Thyroid gland (tissue), 4 donors: ENCODE measurements around the gene JPH4.

Source experiments
- POLR2A ChIP-seq, 2 donors: fragments of 450-650 bp; IDR thresholded peaks; one replicate each; pipeline ENCODE4 v1.6.1; 2017; ENCODE audit warnings: antibody characterized with exemption in 2 of 2, mild to moderate bottlenecking in 2 of 2, moderate library complexity in 1 of 2
- TF ChIP-seq, protein P1 (sequence below), 6 experiments: fragments of 200-600 bp in 3 of 6; fragments of 450-650 bp in 3 of 6; sonication (generic) in 3 of 6; IDR thresholded peaks; one replicate each; pipeline ENCODE4 v1.5.1; 2016 to 2019; ENCODE audit warnings: antibody characterized with exemption in 6 of 6, mild to moderate bottlenecking in 2 of 6, inconsistent platforms in 1 of 6, moderate library complexity in 1 of 6

GRCh38 chr14:23567186-23568020 is 11.2 kb downstream of the JPH4 start, which contains the start of gene AP1G2:
- TF ChIP-seq, protein P1, sequence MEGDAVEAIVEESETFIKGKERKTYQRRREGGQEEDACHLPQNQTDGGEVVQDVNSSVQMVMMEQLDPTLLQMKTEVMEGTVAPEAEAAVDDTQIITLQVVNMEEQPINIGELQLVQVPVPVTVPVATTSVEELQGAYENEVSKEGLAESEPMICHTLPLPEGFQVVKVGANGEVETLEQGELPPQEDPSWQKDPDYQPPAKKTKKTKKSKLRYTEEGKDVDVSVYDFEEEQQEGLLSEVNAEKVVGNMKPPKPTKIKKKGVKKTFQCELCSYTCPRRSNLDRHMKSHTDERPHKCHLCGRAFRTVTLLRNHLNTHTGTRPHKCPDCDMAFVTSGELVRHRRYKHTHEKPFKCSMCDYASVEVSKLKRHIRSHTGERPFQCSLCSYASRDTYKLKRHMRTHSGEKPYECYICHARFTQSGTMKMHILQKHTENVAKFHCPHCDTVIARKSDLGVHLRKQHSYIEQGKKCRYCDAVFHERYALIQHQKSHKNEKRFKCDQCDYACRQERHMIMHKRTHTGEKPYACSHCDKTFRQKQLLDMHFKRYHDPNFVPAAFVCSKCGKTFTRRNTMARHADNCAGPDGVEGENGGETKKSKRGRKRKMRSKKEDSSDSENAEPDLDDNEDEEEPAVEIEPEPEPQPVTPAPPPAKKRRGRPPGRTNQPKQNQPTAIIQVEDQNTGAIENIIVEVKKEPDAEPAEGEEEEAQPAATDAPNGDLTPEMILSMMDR (IDR thresholded peaks at IDR 0.05), result no peak
- TF ChIP-seq POLR2A (IDR thresholded peaks at IDR 0.05), result peak in 1 of 2 donors; percentile 69
